GM23338 (cell line): Measurements from ENCODE around the gene KIFBP. TPM values are rescaled to one million over a fixed set of nuclear protein-coding genes. Genes with fewer than 3 reads are reported as not detected.

Experiments used
- ATAC-seq: fragments of 200-7000 bp; cut with Tn5 transposase; 3 replicates; pipeline ENCODE4 v1.9.1; 2020
- DNase-seq: peaks from one replicate; pipeline ENCODE4 v3.0.0-alpha.2; 2015; ENCODE audit warnings: low spot score
- H2AFZ ChIP-seq: fragments of 200-600 bp; sonication (generic); 2 replicates; pipeline ENCODE4 v1.8.0; 2016; ENCODE audit warnings: antibody characterized with exemption, mild to moderate bottlenecking, moderate library complexity
- H3F3A ChIP-seq: fragments of 200-600 bp; sonication (generic); replicated peaks from 2 replicates; pipeline ENCODE4 v1.8.0; 2017; ENCODE audit warnings: antibody characterized with exemption, mixed run types, low read depth
- H3K27ac ChIP-seq: fragments of 200-600 bp; sonication (generic); 2 replicates; pipeline ENCODE4 v1.6.1; 2016; ENCODE audit warnings: low read depth
- H3K27me3 ChIP-seq: fragments of 200-600 bp; sonication (generic); 2 replicates; pipeline ENCODE4 v1.8.0; 2016; ENCODE audit warnings: mild to moderate bottlenecking, mixed run types, moderate library complexity; ENCODE audit not compliant: insufficient read depth
- H3K36me3 ChIP-seq: fragments of 200-600 bp; sonication (generic); 2 replicates; pipeline ENCODE4 v1.8.0; 2016; ENCODE audit warnings: mild to moderate bottlenecking; ENCODE audit not compliant: insufficient read depth
- H3K4me1 ChIP-seq: fragments of 200-600 bp; sonication (generic); 2 replicates; pipeline ENCODE4 v1.8.0; 2016; ENCODE audit warnings: mild to moderate bottlenecking, moderate library complexity; ENCODE audit not compliant: insufficient read depth
- H3K4me2 ChIP-seq: fragments of 200-600 bp; sonication (generic); 2 replicates; pipeline ENCODE4 v1.7.1; 2017; ENCODE audit warnings: mixed run types
- H3K4me3 ChIP-seq: fragments of 200-600 bp; sonication (generic); 2 replicates; pipeline ENCODE4 v1.6.1; 2016; ENCODE audit warnings: mixed run types
- H3K79me2 ChIP-seq: fragments of 200-600 bp; sonication (generic); replicated peaks from 2 replicates; pipeline ENCODE4 v1.8.0; 2017; ENCODE audit warnings: mild to moderate bottlenecking; ENCODE audit not compliant: insufficient read depth
- H3K9me2 ChIP-seq: fragments of 200-600 bp; sonication (generic); 2 replicates; pipeline ENCODE4 v1.8.0; 2017; ENCODE audit not compliant: insufficient read depth
- H4K20me1 ChIP-seq: fragments of 200-600 bp; sonication (generic); replicated peaks from 2 replicates; pipeline ENCODE4 v1.8.0; 2017; ENCODE audit warnings: mild to moderate bottlenecking; ENCODE audit not compliant: insufficient read depth
- H3K27ac Mint-ChIP-seq: 2 replicates; pipeline ENCODE4 v1.8.0; 2020; ENCODE audit warnings: inconsistent platforms, mild to moderate bottlenecking, moderate library complexity, mixed read lengths
- H3K27me3 Mint-ChIP-seq: 3 replicates; pipeline ENCODE4 v1.8.0; 2022; ENCODE audit warnings: low read depth, mild to moderate bottlenecking, moderate library complexity, mixed read lengths, inconsistent platforms; ENCODE audit not compliant: insufficient read depth, poor library complexity
- H3K36me3 Mint-ChIP-seq: 3 replicates; pipeline ENCODE4 v1.8.0; 2021; ENCODE audit warnings: low read depth, mild to moderate bottlenecking, inconsistent platforms, moderate library complexity, mixed read lengths
- H3K4me1 Mint-ChIP-seq: 3 replicates; pipeline ENCODE4 v1.8.0; 2020; ENCODE audit warnings: mild to moderate bottlenecking, inconsistent platforms, mixed read lengths
- H3K4me3 Mint-ChIP-seq: 3 replicates; pipeline ENCODE4 v1.8.0; 2021; ENCODE audit warnings: moderate library complexity, mild to moderate bottlenecking, inconsistent platforms, mixed read lengths
- H3K9me3 Mint-ChIP-seq: 3 replicates; pipeline ENCODE4 v1.8.0; 2020; ENCODE audit warnings: moderate library complexity, mild to moderate bottlenecking, inconsistent platforms, mixed read lengths
- CREB1 ChIP-seq: fragments of 250-450 bp; sonication (Bioruptor Pico); IDR thresholded peaks from 2 replicates; pipeline ENCODE4 v1.5.0; 2020; ENCODE audit warnings: low read depth, mild to moderate bottlenecking, moderate library complexity
- CTCF ChIP-seq, 2 experiments: fragments of 200-600 bp in 1 of 2; sonication (generic) in 1 of 2; conservative IDR thresholded peaks; 2 replicates each; pipeline versions ENCODE4 v1.5.1 to v1.6.1; 2016 to 2017; ENCODE audit warnings: antibody characterized with exemption in 2 of 2, low read depth in 2 of 2, mild to moderate bottlenecking in 2 of 2, moderate library complexity in 1 of 2
- ETS1 ChIP-seq: IDR thresholded peaks from 2 replicates; pipeline ENCODE4 v1.6.1; 2016; ENCODE audit warnings: antibody characterized with exemption
- EZH2phosphoT487 ChIP-seq: fragments of 200-600 bp; sonication (generic); IDR thresholded peaks from one replicate; pipeline ENCODE4 v1.8.1; 2018; ENCODE audit warnings: antibody characterized with exemption; ENCODE audit not compliant: unreplicated experiment
- JUNB ChIP-seq: IDR thresholded peaks from one replicate; pipeline ENCODE4 v1.6.1; 2016; ENCODE audit warnings: antibody characterized with exemption; ENCODE audit not compliant: unreplicated experiment
- NANOG ChIP-seq: IDR thresholded peaks from 2 replicates; pipeline ENCODE4 v1.6.1; 2016; ENCODE audit warnings: antibody characterized with exemption, borderline replicate concordance
- REST ChIP-seq: IDR thresholded peaks from one replicate; pipeline ENCODE4 v1.6.1; 2018; ENCODE audit warnings: antibody characterized with exemption; ENCODE audit not compliant: unreplicated experiment
- STAT1 ChIP-seq: IDR thresholded peaks from one replicate; pipeline ENCODE4 v1.6.1; 2016; ENCODE audit warnings: antibody characterized with exemption; ENCODE audit not compliant: unreplicated experiment
- ZNF114 ChIP-seq: fragments of 250-450 bp; sonication (Bioruptor Pico); IDR thresholded peaks from 2 replicates; pipeline ENCODE4 v1.5.0; 2020; ENCODE audit warnings: mild to moderate bottlenecking, moderate library complexity
- ZNF331 ChIP-seq: fragments of 250-450 bp; sonication (Bioruptor Pico); IDR thresholded peaks from 2 replicates; pipeline ENCODE4 v1.5.0; 2020; ENCODE audit warnings: low read depth, mild to moderate bottlenecking, moderate library complexity
- polyA plus RNA-seq: library from polyadenylated mRNA; unstranded; fragments of >200 nt; fragmentation: Nextera tagmentation; extraction: Ambion mirVana; gene quantifications from 2 replicates; pipeline ENCODE4 v1.2.1, GENCODE V29; 2016
- total RNA-seq: library from RNA; depleted of rRNA; stranded (reverse); fragments of >200 nt; shearing (Covaris generic); gene quantifications from 2 replicates; pipeline ENCODE4 v1.2.3, GENCODE V29; 2014

The KIFBP gene
- total and polyA plus RNA-seq, 2 experiments from 2014 or later: 24.5 to 39.8 TPM

GRCh38 chr10:69044546-69044945 is 55.9 kb downstream of the KIFBP start:
- Histone ChIP-seq H2AFZ (0 out of 2 replicates have a peak overlapping the region, but pooled peaks have one; percentile 88), H3K36me3 (no peaks in the 10 kb centered on the region), H3K4me2 (no peak overlapping the region), H3F3A (no peaks in the 10 kb centered on the region), H4K20me1 (no peaks in the 10 kb centered on the region), H3K27ac (no peak overlapping the region), H3K4me3 (no peak overlapping the region), H3K9me2 (no peaks in the 10 kb centered on the region), H3K27me3 (no peaks in the 10 kb centered on the region), H3K79me2 (no peaks in the 10 kb centered on the region), H3K4me1 (no peaks in the 10 kb centered on the region)
- TF ChIP-seq STAT1 (no peak), NANOG (no peak), ZNF114 (CRISPR knock-in tag) (no peak), JUNB (no peak), ZNF331 (CRISPR knock-in tag) (no peak), EZH2phosphoT487 (no peak)
- Mint-ChIP-seq H3K9me3 (no peaks in the 10 kb centered on the region), H3K27me3 (peaks cover under 1% of the 10 kb centered on the region), H3K4me3 (no peak overlapping the region), H3K27ac (no peak overlapping the region), H3K4me1 (no peaks in the 10 kb centered on the region), H3K36me3 (no peaks in the 10 kb centered on the region)
- DNase-seq (no peak), ATAC-seq (no peak)

- no peak for ATAC-seq
- Mint-ChIP-seq H3K36me3 (no peaks in the 10 kb centered on the region), H3K9me3 (no peaks in the 10 kb centered on the region), H3K27me3 (peaks cover 2% of the 10 kb centered on the region), H3K4me3 (no peak overlapping the region), H3K27ac (no peak overlapping the region), H3K4me1 (no peaks in the 10 kb centered on the region)
- H3K27me3 ChIP-seq: no peaks in the 10 kb centered on the region
- H3K4me1 ChIP-seq: no peaks in the 10 kb centered on the region
- H2AFZ ChIP-seq: peak overlapping the region; percentile 48; the same call in 1 of the 2 replicates
- H3K36me3 ChIP-seq: no peaks in the 10 kb centered on the region
- no peak overlapping the region for H3K4me3 ChIP-seq
- H4K20me1 ChIP-seq: no peaks in the 10 kb centered on the region
- H3K4me2 ChIP-seq: no peak overlapping the region
- no peak overlapping the region for H3K27ac ChIP-seq
- no peaks in the 10 kb centered on the region for H3K9me2 ChIP-seq
- no peaks in the 10 kb centered on the region for H3F3A ChIP-seq
- no peak for DNase-seq
- H3K79me2 ChIP-seq: no peaks in the 10 kb centered on the region
- TF ChIP-seq CREB1 (CRISPR knock-in tag) (no peak), NANOG (no peak), STAT1 (no peak), REST (no peak), ZNF331 (CRISPR knock-in tag) (no peak), ETS1 (no peak), CTCF (conservative IDR thresholded peaks at IDR 0.05; ENCODE audit: low read depth in 2 of 2) (no peak)
Measured at GRCh38 chr10:69045441-69046300, 57.1 kb downstream of the KIFBP start.
